ENCODE data around the gene GTF3C2. TPM values are rescaled to one million over a fixed set of nuclear protein-coding genes. Genes with fewer than 3 reads are reported as not detected.

Gene GTF3C2
- total RNA-seq = 31.1 TPM
- 39.9 TPM for polyA plus RNA-seq
- long read RNA-seq, donor 1, partial matches to known transcripts = 0 of 1 reads
- long read RNA-seq, donor 1, other reads (novel, unspliced or antisense) = 0 of 1 reads
- long read RNA-seq, donor 2, partial matches to known transcripts = 0 of 3 reads
- long read RNA-seq, donor 2, other reads (novel, unspliced or antisense) = 0 of 3 reads
- long read RNA-seq, donor 3, partial matches to known transcripts = 8 of 13 reads
- long read RNA-seq, donor 3, other reads (novel, unspliced or antisense) = 0 of 13 reads
- long read RNA-seq, donor 4, partial matches to known transcripts = 0 of 2 reads
- long read RNA-seq, donor 4, other reads (novel, unspliced or antisense) = 0 of 2 reads
- long read RNA-seq, donor 5, partial matches to known transcripts = 125 of 195 reads
- long read RNA-seq, donor 5, other reads (novel, unspliced or antisense) = 65 of 195 reads
- long read RNA-seq, donor 6, partial matches to known transcripts = 41 of 61 reads
- long read RNA-seq, donor 6, other reads (novel, unspliced or antisense) = 20 of 61 reads
- long read RNA-seq, donor 7, partial matches to known transcripts = 0 of 1 reads
- long read RNA-seq, donor 7, other reads (novel, unspliced or antisense) = 0 of 1 reads
- long read RNA-seq, donor 8, partial matches to known transcripts = 0 of 2 reads
- long read RNA-seq, donor 8, other reads (novel, unspliced or antisense) = 0 of 2 reads
- long read RNA-seq, donor 9, partial matches to known transcripts = 0 of 2 reads
- long read RNA-seq, donor 9, other reads (novel, unspliced or antisense) = 0 of 2 reads
- long read RNA-seq, donor 10, partial matches to known transcripts = 0 of 1 reads
- long read RNA-seq, donor 10, other reads (novel, unspliced or antisense) = 0 of 1 reads

GRCh38 chr2:27356382-27357181, at the start of gene GTF3C2:
Gene GTF3C2 (minus strand): TSS chr2:27356764. CDS start chr2:27343554, 13,210 bp downstream.
- no peaks in the 10 kb centered on the region for H3K27me3 ChIP-seq (ENCODE audit: control insufficient read depth in 2 of 2, insufficient read depth in 1 of 2, low read length in 1 of 2)
- H3K4me1 ChIP-seq (ENCODE audit: control insufficient read depth in 2 of 2, insufficient read depth in 2 of 2, low read length in 2 of 2) = peaks cover 10 to 17% of the 10 kb centered on the region in 2 donors
- H3K27ac ChIP-seq (ENCODE audit: low read depth in 1 of 2, low read length in 1 of 2) = peak within 1 kb of the TSS; percentile 95
- under 1% methylated on average over 67 of the region's 67 CpGs for WGBS
- H3K9me3 ChIP-seq (ENCODE audit: control insufficient read depth in 2 of 2, insufficient read depth in 1 of 2, low read length in 1 of 2) = peaks cover 0 to 4% of the 10 kb centered on the region in 2 donors
- peak within 1 kb of the TSS; percentile 93 for H3K4me3 ChIP-seq (ENCODE audit: low read length in 2 of 2)
- H3K36me3 ChIP-seq (ENCODE audit: control insufficient read depth in 2 of 2, insufficient read depth in 2 of 2, low read length in 1 of 2) = peaks cover 0 to 5% of the 10 kb centered on the region in 2 donors
- peak; percentile 87 to 99 (median 94) for DNase-seq (ENCODE audit: low read depth in 6 of 9, low spot score in 9 of 9)

- 98% methylated on average over 2 of the region's 2 CpGs for whole genome bisulfite sequencing
- Histone ChIP-seq H3K9me3 (ENCODE audit: control insufficient read depth in 2 of 2, insufficient read depth in 1 of 2, low read length in 1 of 2) (no peaks in the 10 kb centered on the region), H3K27me3 (ENCODE audit: control insufficient read depth in 2 of 2, insufficient read depth in 1 of 2, low read length in 1 of 2) (no peaks in the 10 kb centered on the region), H3K4me1 (ENCODE audit: control insufficient read depth in 2 of 2, insufficient read depth in 2 of 2, low read length in 2 of 2) (no peaks in the 10 kb centered on the region), H3K36me3 (ENCODE audit: control insufficient read depth in 2 of 2, insufficient read depth in 2 of 2, low read length in 1 of 2) (peaks cover 7 to 15% of the 10 kb centered on the region in 2 donors), H3K4me3 (ENCODE audit: low read length in 2 of 2) (no peak overlapping the region), H3K27ac (ENCODE audit: low read depth in 1 of 2, low read length in 1 of 2) (no peak overlapping the region)
- no peak for DNase-seq (ENCODE audit: low read depth in 6 of 9, low spot score in 9 of 9)
These were observed 44.0 kb upstream of the GTF3C2 start for GRCh38 chr2:27400348-27401135.

GRCh38 chr2:27398962-27399361, 42.4 kb upstream of the GTF3C2 start:
- 98% methylated on average over 5 of the region's 5 CpGs for WGBS
- DNase-seq (ENCODE audit: low read depth in 6 of 9, low spot score in 9 of 9) = no peak
- no peaks in the 10 kb centered on the region for H3K27me3 ChIP-seq (ENCODE audit: control insufficient read depth in 2 of 2, insufficient read depth in 1 of 2, low read length in 1 of 2)
- H3K27ac ChIP-seq (ENCODE audit: low read depth in 1 of 2, low read length in 1 of 2) = no peak overlapping the region
- H3K4me3 ChIP-seq (ENCODE audit: low read length in 2 of 2) = no peak overlapping the region
- H3K4me1 ChIP-seq (ENCODE audit: control insufficient read depth in 2 of 2, insufficient read depth in 2 of 2, low read length in 2 of 2) = no peaks in the 10 kb centered on the region
- H3K36me3 ChIP-seq (ENCODE audit: control insufficient read depth in 2 of 2, insufficient read depth in 2 of 2, low read length in 1 of 2) = peaks cover 4 to 10% of the 10 kb centered on the region in 2 donors
- no peaks in the 10 kb centered on the region for H3K9me3 ChIP-seq (ENCODE audit: control insufficient read depth in 2 of 2, insufficient read depth in 1 of 2, low read length in 1 of 2)

GRCh38 chr2:27393225-27393624, 36.7 kb upstream of the GTF3C2 start:
- DNase-seq (ENCODE audit: low read depth in 6 of 9, low spot score in 9 of 9) = no peak
- H3K4me1 ChIP-seq (ENCODE audit: control insufficient read depth in 2 of 2, insufficient read depth in 2 of 2, low read length in 2 of 2) = no peaks in the 10 kb centered on the region
- no peaks in the 10 kb centered on the region for H3K27me3 ChIP-seq (ENCODE audit: control insufficient read depth in 2 of 2, insufficient read depth in 1 of 2, low read length in 1 of 2)
- H3K4me3 ChIP-seq (ENCODE audit: low read length in 2 of 2) = no peak overlapping the region
- H3K27ac ChIP-seq (ENCODE audit: low read depth in 1 of 2, low read length in 1 of 2) = no peak overlapping the region
- peaks cover 5 to 12% of the 10 kb centered on the region in 2 donors for H3K36me3 ChIP-seq (ENCODE audit: control insufficient read depth in 2 of 2, insufficient read depth in 2 of 2, low read length in 1 of 2)
- H3K9me3 ChIP-seq (ENCODE audit: control insufficient read depth in 2 of 2, insufficient read depth in 1 of 2, low read length in 1 of 2) = no peaks in the 10 kb centered on the region
- 98% methylated on average over 33 of the region's 33 CpGs for WGBS

DNA sequence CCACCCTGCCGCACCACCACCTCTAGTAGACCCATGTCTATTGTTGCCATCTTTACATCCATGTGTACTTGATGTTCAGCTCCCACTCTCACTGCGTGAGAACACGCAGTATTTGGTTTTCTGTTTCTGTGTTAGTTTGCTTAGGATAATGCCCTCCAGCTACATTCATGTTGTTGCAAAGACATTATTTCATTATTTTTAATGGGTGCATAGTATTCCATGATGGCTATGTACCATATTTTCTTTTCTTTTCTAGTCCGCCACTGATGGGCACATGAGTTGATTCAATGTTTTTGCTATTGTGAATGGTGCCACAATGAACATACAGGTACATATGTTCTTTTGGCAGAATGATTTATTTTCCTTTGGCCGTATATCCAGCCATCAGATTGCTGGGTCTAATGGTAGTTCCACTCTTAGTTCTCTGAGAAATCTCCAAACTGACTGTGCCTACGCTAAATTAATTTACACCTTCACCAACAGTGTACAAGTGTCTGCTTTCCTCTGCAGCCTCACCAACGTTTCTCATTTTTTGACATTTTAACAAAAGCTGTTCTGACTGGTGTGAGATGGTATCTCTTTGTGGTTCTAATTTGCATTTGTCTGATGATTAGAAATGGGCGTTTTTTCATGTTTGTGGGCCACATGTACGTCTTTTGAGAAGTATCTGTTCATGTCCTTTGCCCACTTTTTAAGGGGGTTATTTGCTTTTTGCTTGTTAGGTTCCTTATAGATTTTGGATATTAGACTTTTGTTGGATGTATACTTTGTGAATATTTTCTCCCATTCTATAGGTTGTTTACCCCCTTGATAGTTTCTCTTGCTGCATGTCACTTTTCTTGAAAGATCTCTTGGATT, 34.5 kb upstream of the GTF3C2 start:
- Histone ChIP-seq H3K4me3 (ENCODE audit: low read length in 2 of 2) (no peak overlapping the region), H3K27me3 (ENCODE audit: control insufficient read depth in 2 of 2, insufficient read depth in 1 of 2, low read length in 1 of 2) (no peaks in the 10 kb centered on the region), H3K4me1 (ENCODE audit: control insufficient read depth in 2 of 2, insufficient read depth in 2 of 2, low read length in 2 of 2) (no peaks in the 10 kb centered on the region), H3K36me3 (ENCODE audit: control insufficient read depth in 2 of 2, insufficient read depth in 2 of 2, low read length in 1 of 2) (peaks cover 6 to 21% of the 10 kb centered on the region in 2 donors), H3K9me3 (ENCODE audit: control insufficient read depth in 2 of 2, insufficient read depth in 1 of 2, low read length in 1 of 2) (no peaks in the 10 kb centered on the region), H3K27ac (ENCODE audit: low read depth in 1 of 2, low read length in 1 of 2) (peak overlapping the region in 1 of 2 donors; percentile 18)
- 88% methylated on average over 9 of the region's 9 CpGs for WGBS
- peak in 1 of 9 donors; percentile 57 for DNase-seq (ENCODE audit: low read depth in 6 of 9, low spot score in 9 of 9)

DNA sequence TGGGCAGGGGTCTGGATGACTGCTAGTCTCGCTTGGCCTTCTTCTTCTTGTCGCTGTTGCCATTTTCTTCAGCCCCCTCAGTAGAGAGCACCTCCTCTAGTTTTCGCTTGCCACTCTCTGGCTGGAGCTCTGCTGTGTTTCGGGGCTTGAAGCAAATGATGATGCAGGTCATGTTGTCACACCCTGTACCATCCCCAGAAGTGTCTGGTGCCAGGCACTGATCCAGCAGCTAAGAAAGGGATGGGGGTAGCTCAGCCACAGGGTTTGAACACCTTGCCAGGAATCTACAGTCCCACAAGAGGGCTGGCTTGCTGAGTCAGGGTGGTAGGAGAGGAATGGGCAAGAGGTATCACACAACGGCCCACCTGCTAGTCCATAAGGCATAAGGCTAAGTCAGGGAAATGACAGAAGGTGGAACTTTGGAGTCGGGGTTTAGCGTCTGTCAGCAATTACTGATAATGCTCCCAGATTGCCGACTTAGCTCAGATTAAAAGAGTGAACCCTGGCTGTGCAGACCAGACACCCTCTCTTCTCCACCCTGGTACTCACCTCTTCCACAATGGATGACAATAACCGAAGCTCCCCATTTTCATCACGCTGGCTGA, 25.1 kb upstream of the GTF3C2 start:
- peaks cover 47 to 69% of the 10 kb centered on the region in 2 donors for H3K36me3 ChIP-seq (ENCODE audit: control insufficient read depth in 2 of 2, insufficient read depth in 2 of 2, low read length in 1 of 2)
- DNase-seq (ENCODE audit: low read depth in 6 of 9, low spot score in 9 of 9) = no peak
- no peaks in the 10 kb centered on the region for H3K9me3 ChIP-seq (ENCODE audit: control insufficient read depth in 2 of 2, insufficient read depth in 1 of 2, low read length in 1 of 2)
- H3K27me3 ChIP-seq (ENCODE audit: control insufficient read depth in 2 of 2, insufficient read depth in 1 of 2, low read length in 1 of 2) = no peaks in the 10 kb centered on the region
- H3K4me3 ChIP-seq (ENCODE audit: low read length in 2 of 2) = no peak overlapping the region
- peaks cover 9 to 12% of the 10 kb centered on the region in 2 donors for H3K4me1 ChIP-seq (ENCODE audit: control insufficient read depth in 2 of 2, insufficient read depth in 2 of 2, low read length in 2 of 2)
- H3K27ac ChIP-seq (ENCODE audit: low read depth in 1 of 2, low read length in 1 of 2) = no peak overlapping the region
- WGBS = 97% methylated on average over 10 of the region's 10 CpGs

GRCh38 chr2:27380626-27381545, 24.3 kb upstream of the GTF3C2 start, which contains the start of gene ZNF513:
Gene ZNF513 (minus strand): TSS chr2:27380734. CDS start chr2:27380526, 208 bp downstream.
- Histone ChIP-seq H3K9me3 (ENCODE audit: control insufficient read depth in 2 of 2, insufficient read depth in 1 of 2, low read length in 1 of 2) (no peaks in the 10 kb centered on the region), H3K27ac (ENCODE audit: low read depth in 1 of 2, low read length in 1 of 2) (peak within 1 kb of the TSS; percentile 66 to 75), H3K4me1 (ENCODE audit: control insufficient read depth in 2 of 2, insufficient read depth in 2 of 2, low read length in 2 of 2) (peaks cover 9 to 12% of the 10 kb centered on the region in 2 donors), H3K4me3 (ENCODE audit: low read length in 2 of 2) (peak within 1 kb of the TSS; percentile 54 to 80), H3K27me3 (ENCODE audit: control insufficient read depth in 2 of 2, insufficient read depth in 1 of 2, low read length in 1 of 2) (no peaks in the 10 kb centered on the region), H3K36me3 (ENCODE audit: control insufficient read depth in 2 of 2, insufficient read depth in 2 of 2, low read length in 1 of 2) (peaks cover 52 to 71% of the 10 kb centered on the region in 2 donors)
- peak; percentile 63 to 93 (median 80) for DNase-seq (ENCODE audit: low read depth in 6 of 9, low spot score in 9 of 9)
- 27% methylated on average over 67 of the region's 67 CpGs for WGBS

Data from thymus (tissue), 14 donors.